Endometrium (tissue), 2 donors: ENCODE results near the gene MXD4.

Experiments
- FAIRE-seq: peaks from 2 replicates; lab custom pipeline; 2012; peaks lifted over from hg19 to GRCh38; lab: Jason Lieb, UNC
- donor health status: control.
- donor health status: control.

Gene MXD4

GRCh38 chr4:2291705-2292645 is 30.1 kb upstream of the MXD4 start:
- no peak for FAIRE-seq

- no peak for FAIRE-seq
Measured at GRCh38 chr4:2290974-2291704, 29.2 kb upstream of the MXD4 start.

- FAIRE-seq = no peak
Measured at GRCh38 chr4:2290488-2290887, 28.6 kb upstream of the MXD4 start.

- FAIRE-seq = no peak
Measured at GRCh38 chr4:2289955-2290333, 28.0 kb upstream of the MXD4 start.

GRCh38 chr4:2289311-2289954 is 27.5 kb upstream of the MXD4 start:
- no peak for FAIRE-seq

- no peak for FAIRE-seq
Measured at GRCh38 chr4:2288051-2288541, 26.2 kb upstream of the MXD4 start.

GRCh38 chr4:2287594-2287915 is 25.6 kb upstream of the MXD4 start:
- no peak for FAIRE-seq

- no peak for FAIRE-seq
Measured at GRCh38 chr4:2286904-2287593, 25.1 kb upstream of the MXD4 start.

- no peak for FAIRE-seq
Measured at GRCh38 chr4:2285613-2286381, 23.9 kb upstream of the MXD4 start.

- FAIRE-seq = no peak
Measured at GRCh38 chr4:2284934-2285612, 23.2 kb upstream of the MXD4 start.

- no peak for FAIRE-seq
Measured at GRCh38 chr4:2284161-2284933, 22.4 kb upstream of the MXD4 start.

GRCh38 chr4:2283199-2283711 is 21.3 kb upstream of the MXD4 start:
- no peak for FAIRE-seq

- FAIRE-seq = no peak
Measured at GRCh38 chr4:2281575-2282343, 19.9 kb upstream of the MXD4 start.

- no peak for FAIRE-seq
Measured at GRCh38 chr4:2280531-2281300, 18.8 kb upstream of the MXD4 start.

- no peak for FAIRE-seq
Measured at GRCh38 chr4:2277956-2278355, 16.0 kb upstream of the MXD4 start.

GRCh38 chr4:2276581-2277325 is 14.8 kb upstream of the MXD4 start:
- FAIRE-seq = no peak

GRCh38 chr4:2275546-2276251 is 13.8 kb upstream of the MXD4 start:
- FAIRE-seq = no peak
